BE2C (cell line): ENCODE data around the gene OR56B1.
"Not testable (repeated sequence)": the region's sequence is repeated elsewhere in the genome, so short reads cannot be mapped to it uniquely, and the experiment has no call there.

Experiments
- DNase-seq: peaks from one replicate; pipeline ENCODE4 v3.0.0-alpha.2; 2020
- H3K27me3 ChIP-seq: fragments of 250-450 bp; sonication (Bioruptor Pico); 2 replicates; pipeline ENCODE4 v1.5.1; 2020; ENCODE audit warnings: mild to moderate bottlenecking
- H3K36me3 ChIP-seq: fragments of 250-450 bp; sonication (Bioruptor Pico); 2 replicates; pipeline ENCODE4 v1.5.1; 2020; ENCODE audit warnings: mild to moderate bottlenecking
- H3K4me1 ChIP-seq: fragments of 250-450 bp; sonication (Bioruptor Pico); 2 replicates; pipeline ENCODE4 v1.5.1; 2020
- H3K4me3 ChIP-seq: 2 replicates; pipeline ENCODE4 v1.5.1; 2011; ENCODE audit warnings: low read depth, low read length
- H3K9me3 ChIP-seq: fragments of 250-450 bp; sonication (Bioruptor Pico); 2 replicates; pipeline ENCODE4 v1.5.1; 2020
- TF ChIP-seq, protein P1 (sequence below): IDR thresholded peaks from 2 replicates; pipeline ENCODE4 v1.5.1; 2012; ENCODE audit warnings: mild to moderate bottlenecking, low read depth, low read length

The OR56B1 gene

DNA sequence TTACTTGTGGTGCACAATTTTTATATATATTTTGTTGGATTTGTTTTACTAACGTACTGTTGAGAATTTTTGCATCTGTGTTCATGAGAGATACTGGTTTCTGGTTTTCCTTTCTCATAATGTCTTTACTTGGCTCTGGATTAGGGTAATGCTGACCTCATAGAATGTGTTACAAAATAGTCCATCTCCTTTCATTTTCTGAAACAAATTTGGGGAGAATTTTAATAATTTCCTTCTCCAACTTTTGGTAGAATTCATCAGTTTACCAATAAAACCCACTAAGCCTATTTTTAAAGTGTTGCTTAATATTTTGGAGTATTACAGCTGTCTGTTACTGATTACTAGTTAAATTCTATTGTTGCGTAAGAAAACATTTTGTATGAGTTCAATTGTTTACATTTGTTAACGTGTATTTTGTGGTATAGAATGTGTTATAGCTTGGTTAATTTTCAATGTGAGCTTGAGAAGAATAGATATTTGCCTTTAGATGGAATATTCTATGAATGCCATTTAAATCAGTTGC lies 35.1 kb upstream of the OR56B1 start:
- H3K36me3 ChIP-seq, result no peaks in the 10 kb centered on the region
- DNase-seq, result no peak
- no peaks in the 10 kb centered on the region for H3K9me3 ChIP-seq
- H3K4me3 ChIP-seq, result no peak overlapping the region
- TF ChIP-seq, protein P1, sequence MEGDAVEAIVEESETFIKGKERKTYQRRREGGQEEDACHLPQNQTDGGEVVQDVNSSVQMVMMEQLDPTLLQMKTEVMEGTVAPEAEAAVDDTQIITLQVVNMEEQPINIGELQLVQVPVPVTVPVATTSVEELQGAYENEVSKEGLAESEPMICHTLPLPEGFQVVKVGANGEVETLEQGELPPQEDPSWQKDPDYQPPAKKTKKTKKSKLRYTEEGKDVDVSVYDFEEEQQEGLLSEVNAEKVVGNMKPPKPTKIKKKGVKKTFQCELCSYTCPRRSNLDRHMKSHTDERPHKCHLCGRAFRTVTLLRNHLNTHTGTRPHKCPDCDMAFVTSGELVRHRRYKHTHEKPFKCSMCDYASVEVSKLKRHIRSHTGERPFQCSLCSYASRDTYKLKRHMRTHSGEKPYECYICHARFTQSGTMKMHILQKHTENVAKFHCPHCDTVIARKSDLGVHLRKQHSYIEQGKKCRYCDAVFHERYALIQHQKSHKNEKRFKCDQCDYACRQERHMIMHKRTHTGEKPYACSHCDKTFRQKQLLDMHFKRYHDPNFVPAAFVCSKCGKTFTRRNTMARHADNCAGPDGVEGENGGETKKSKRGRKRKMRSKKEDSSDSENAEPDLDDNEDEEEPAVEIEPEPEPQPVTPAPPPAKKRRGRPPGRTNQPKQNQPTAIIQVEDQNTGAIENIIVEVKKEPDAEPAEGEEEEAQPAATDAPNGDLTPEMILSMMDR, result no peak
- H3K4me1 ChIP-seq, result no peaks in the 10 kb centered on the region
- H3K27me3 ChIP-seq, result no peaks in the 10 kb centered on the region

DNA sequence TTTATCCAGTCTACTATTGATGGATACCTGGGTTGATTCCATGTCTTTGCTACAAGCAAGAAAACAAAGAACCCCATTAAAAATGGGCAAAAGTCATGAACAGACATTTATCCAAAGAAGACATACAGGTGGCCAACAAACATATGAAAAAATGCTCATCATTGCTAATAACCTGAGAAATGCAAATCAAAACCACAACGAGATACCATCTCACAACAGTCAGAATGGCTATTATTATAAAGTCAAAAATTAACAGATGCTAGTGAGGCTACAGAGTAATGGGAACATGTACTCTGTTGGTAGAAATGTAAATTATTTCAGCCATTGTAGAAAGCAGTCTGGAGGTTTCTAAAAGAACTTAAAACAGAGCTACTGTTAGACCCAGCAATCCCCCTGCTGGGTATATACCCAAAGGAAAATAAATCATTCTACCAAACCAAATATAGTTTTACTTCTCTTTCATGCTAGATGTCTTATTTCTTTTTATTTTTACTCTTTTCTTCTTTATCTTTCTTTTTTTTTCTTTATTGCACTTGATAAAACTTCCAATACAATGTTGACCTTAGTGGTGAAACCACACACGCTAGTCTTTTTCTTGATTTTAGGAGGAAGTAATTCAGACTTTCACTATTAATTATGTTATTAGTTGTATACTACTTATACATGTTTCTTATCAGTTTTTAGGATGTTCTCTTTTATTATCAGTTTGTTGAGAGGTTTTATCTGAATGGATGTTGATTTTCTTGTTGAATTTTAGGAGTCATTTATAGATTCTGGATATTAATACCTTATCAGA lies 32.3 kb upstream of the OR56B1 start:
- Histone ChIP-seq H3K4me3 (no peak overlapping the region), H3K4me1 (no peaks in the 10 kb centered on the region), H3K27me3 (no peaks in the 10 kb centered on the region), H3K36me3 (no peaks in the 10 kb centered on the region), H3K9me3 (no peaks in the 10 kb centered on the region)
- DNase-seq, result no peak
- TF ChIP-seq, protein P1, result no peak

DNA sequence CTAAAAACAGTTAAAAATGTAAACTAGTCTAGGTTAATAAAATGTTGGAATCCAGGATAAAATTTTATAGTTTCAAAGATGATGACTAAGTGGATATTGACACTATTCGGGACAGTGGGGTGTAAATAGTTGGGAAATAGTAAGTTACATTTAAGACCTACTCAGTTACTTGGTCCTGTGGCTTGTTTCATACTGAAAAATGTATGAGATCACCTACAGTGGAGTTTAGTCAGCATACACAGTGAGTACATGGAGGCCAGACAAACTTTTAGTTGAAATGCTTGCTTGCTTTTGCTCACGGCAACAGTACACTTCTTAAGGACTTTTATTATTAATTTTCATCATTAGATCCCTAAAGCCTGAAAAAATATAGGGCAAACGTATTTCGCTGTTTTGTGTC lies 30.6 kb upstream of the OR56B1 start:
- TF ChIP-seq, protein P1, result no peak
- no peak for DNase-seq

DNA sequence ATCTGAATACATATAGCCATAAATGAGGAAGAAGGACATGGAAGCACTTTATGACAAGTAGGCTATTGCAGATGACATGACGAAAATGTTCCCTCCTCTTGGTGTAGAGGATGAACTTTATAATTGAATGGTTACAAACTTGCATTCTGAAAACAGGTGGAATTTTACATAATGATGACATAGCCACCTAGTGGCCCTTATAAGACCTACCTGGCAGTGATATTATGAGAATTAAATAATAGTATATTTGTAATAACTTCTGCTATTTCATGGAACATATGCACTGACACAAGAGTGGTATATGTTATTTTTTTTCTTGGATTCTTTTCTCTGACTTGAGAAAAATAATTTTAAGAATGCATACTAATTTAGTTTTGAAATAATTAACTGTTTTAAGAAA lies 23.7 kb upstream of the OR56B1 start:
- no peak for DNase-seq
- H3K4me3 ChIP-seq, result no peak overlapping the region
- TF ChIP-seq, protein P1, result no peak
- H3K4me1 ChIP-seq, result no peaks in the 10 kb centered on the region
- H3K27me3 ChIP-seq, result no peaks in the 10 kb centered on the region
- H3K36me3 ChIP-seq, result no peaks in the 10 kb centered on the region
- H3K9me3 ChIP-seq, result no peaks in the 10 kb centered on the region

More for the DNA sequence above, 30.6 kb upstream of the OR56B1 start:
- Histone ChIP-seq H3K27me3 (no peaks in the 10 kb centered on the region), H3K4me3 (no peak overlapping the region), H3K9me3 (no peaks in the 10 kb centered on the region), H3K36me3 (no peaks in the 10 kb centered on the region), H3K4me1 (no peaks in the 10 kb centered on the region)

DNA sequence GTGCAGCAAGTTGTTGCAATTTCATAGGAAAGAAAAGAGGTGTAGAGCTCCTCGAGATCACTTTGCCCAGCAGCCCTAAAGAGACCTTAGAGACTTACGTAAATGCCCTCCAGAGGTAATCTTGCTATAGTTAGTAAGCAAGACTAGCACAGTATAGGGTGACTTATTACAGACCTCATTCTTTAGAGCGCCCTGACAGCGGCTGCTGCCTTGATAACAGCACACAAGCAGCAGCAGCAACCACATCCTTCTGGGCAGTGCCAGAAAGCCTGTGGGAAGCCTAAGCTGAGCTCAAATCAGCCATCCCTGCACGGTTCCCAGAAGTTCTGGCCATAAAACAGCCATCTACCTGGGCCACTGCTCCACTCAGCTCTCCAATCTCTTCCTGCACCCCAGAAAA lies 22.6 kb upstream of the OR56B1 start:
- H3K4me1 ChIP-seq, result no peaks in the 10 kb centered on the region
- DNase-seq, result no peak
- TF ChIP-seq, protein P1, result no peak
- H3K36me3 ChIP-seq, result no peaks in the 10 kb centered on the region
- H3K9me3 ChIP-seq, result no peaks in the 10 kb centered on the region
- no peak overlapping the region for H3K4me3 ChIP-seq
- no peaks in the 10 kb centered on the region for H3K27me3 ChIP-seq

DNA sequence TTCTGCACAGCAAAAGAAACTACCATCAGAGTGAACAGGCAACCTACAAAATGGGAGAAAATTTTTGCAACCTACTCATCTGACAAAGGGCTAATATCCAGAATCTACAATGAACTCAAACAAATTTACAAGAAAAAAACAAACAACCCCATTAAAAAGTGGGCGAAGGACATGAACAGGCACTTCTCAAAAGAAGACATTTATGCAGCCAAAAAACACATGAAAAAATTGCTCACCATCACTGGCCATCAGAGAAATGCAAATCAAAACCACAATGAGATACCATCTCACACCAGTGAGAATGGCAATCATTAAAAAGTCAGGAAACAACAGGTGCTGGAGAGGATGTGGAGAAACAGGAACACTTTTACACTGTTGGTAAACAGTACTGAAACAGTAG lies 19.7 kb upstream of the OR56B1 start:
- not testable (repeated sequence) for H3K9me3 ChIP-seq, H3K36me3 ChIP-seq, H3K4me3 ChIP-seq, H3K27me3 ChIP-seq, DNase-seq, H3K4me1 ChIP-seq
